ENCODE results near the gene ENTPD8. TPM values are rescaled to one million over a fixed set of nuclear protein-coding genes. Genes with fewer than 3 reads are reported as not detected.

The ENTPD8 gene
- total and polyA plus RNA-seq, 2 of the 13 experiments (the other 11 are each of a cell fraction or from before 2014, with no cell fraction given) = 0.26 to 0.44 TPM

DNA sequence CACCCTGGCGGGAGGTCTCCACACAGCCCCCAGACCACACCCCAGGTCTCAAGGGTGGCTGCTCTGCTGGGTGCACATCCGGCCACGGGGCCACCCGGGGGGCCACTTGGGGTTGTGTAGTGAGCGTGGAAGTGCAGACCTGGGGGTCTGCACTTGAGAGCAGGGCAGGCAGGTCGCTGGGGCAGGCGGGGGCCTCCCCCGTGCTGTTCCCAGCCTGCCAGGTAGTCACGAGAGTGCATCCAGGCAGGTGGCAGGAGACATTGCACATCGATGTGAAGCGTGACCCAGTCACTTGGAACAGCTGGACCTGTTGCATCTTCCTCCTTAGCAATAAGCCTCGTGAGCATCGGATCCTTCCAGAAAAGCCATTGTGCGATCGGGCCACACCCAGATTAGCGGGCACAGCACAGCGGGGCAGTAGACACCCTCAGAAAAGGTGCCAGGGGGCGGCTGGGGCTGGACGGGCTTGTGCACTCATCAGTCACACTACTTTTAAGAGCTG, 4.8 kb upstream of the ENTPD8 start (continued):
- TF ChIP-seq ATRX (CRISPR knock-in tag; IDR thresholded peaks at IDR 0.05; ENCODE audit: borderline replicate concordance) (no peak), MTF1 (CRISPR knock-in tag; IDR thresholded peaks at IDR 0.05) (no peak), KAT8 (CRISPR knock-in tag; IDR thresholded peaks at IDR 0.05) (no peak), RBFOX2 (IDR thresholded peaks at IDR 0.05; ENCODE audit: low read depth, low read length) (no peak), PITX1 (CRISPR knock-in tag; IDR thresholded peaks at IDR 0.05) (no peak), ZNF260 (CRISPR knock-in tag; IDR thresholded peaks at IDR 0.05; ENCODE audit: borderline replicate concordance, low read depth) (no peak), PAX8 (CRISPR knock-in tag; IDR thresholded peaks at IDR 0.05; ENCODE audit: borderline replicate concordance) (no peak), SRSF4 (IDR thresholded peaks at IDR 0.05; ENCODE audit: low read depth, low read length, poor library complexity, severe bottlenecking) (no peak), TOE1 (CRISPR knock-in tag; IDR thresholded peaks at IDR 0.05) (no peak), ZFX (CRISPR knock-in tag; IDR thresholded peaks at IDR 0.05; ENCODE audit: low read depth) (0 out of 2 replicates have a peak, but pooled peaks have one; percentile 9), ZBTB38 (CRISPR knock-in tag; IDR thresholded peaks at IDR 0.05) (peak; percentile 80), NFRKB (IDR thresholded peaks at IDR 0.05) (no peak), MYC (CRISPR knock-in tag; IDR thresholded peaks at IDR 0.05; ENCODE audit: borderline replicate concordance) (no peak), YY1 (IDR thresholded peaks at IDR 0.05; ENCODE audit: insufficient read depth, insufficient replicate concordance, low read depth, low read length) (peak; percentile 3), ZNF292 (CRISPR knock-in tag; IDR thresholded peaks at IDR 0.05; ENCODE audit: borderline replicate concordance, low read depth) (no peak), TRIM24 (CRISPR knock-in tag; IDR thresholded peaks at IDR 0.05) (no peak), ZNF878 (CRISPR knock-in tag; IDR thresholded peaks at IDR 0.05) (no peak), ZSCAN20 (CRISPR knock-in tag; IDR thresholded peaks at IDR 0.05; ENCODE audit: borderline replicate concordance) (no peak), ZKSCAN8 (CRISPR knock-in tag; IDR thresholded peaks at IDR 0.05; ENCODE audit: borderline replicate concordance) (no peak)
- TF ChIP-seq, protein P1, sequence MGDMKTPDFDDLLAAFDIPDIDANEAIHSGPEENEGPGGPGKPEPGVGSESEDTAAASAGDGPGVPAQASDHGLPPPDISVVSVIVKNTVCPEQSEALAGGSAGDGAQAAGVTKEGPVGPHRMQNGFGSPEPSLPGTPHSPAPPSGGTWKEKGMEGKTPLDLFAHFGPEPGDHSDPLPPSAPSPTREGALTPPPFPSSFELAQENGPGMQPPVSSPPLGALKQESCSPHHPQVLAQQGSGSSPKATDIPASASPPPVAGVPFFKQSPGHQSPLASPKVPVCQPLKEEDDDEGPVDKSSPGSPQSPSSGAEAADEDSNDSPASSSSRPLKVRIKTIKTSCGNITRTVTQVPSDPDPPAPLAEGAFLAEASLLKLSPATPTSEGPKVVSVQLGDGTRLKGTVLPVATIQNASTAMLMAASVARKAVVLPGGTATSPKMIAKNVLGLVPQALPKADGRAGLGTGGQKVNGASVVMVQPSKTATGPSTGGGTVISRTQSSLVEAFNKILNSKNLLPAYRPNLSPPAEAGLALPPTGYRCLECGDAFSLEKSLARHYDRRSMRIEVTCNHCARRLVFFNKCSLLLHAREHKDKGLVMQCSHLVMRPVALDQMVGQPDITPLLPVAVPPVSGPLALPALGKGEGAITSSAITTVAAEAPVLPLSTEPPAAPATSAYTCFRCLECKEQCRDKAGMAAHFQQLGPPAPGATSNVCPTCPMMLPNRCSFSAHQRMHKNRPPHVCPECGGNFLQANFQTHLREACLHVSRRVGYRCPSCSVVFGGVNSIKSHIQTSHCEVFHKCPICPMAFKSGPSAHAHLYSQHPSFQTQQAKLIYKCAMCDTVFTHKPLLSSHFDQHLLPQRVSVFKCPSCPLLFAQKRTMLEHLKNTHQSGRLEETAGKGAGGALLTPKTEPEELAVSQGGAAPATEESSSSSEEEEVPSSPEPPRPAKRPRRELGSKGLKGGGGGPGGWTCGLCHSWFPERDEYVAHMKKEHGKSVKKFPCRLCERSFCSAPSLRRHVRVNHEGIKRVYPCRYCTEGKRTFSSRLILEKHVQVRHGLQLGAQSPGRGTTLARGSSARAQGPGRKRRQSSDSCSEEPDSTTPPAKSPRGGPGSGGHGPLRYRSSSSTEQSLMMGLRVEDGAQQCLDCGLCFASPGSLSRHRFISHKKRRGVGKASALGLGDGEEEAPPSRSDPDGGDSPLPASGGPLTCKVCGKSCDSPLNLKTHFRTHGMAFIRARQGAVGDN (CRISPR knock-in tag; IDR thresholded peaks at IDR 0.05) = peak; percentile 2
- TF ChIP-seq, protein P2, sequence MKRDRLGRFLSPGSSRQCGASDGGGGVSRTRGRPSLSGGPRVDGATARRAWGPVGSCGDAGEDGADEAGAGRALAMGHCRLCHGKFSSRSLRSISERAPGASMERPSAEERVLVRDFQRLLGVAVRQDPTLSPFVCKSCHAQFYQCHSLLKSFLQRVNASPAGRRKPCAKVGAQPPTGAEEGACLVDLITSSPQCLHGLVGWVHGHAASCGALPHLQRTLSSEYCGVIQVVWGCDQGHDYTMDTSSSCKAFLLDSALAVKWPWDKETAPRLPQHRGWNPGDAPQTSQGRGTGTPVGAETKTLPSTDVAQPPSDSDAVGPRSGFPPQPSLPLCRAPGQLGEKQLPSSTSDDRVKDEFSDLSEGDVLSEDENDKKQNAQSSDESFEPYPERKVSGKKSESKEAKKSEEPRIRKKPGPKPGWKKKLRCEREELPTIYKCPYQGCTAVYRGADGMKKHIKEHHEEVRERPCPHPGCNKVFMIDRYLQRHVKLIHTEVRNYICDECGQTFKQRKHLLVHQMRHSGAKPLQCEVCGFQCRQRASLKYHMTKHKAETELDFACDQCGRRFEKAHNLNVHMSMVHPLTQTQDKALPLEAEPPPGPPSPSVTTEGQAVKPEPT (CRISPR knock-in tag; IDR thresholded peaks at IDR 0.05; ENCODE audit: low read depth) = no peak
- TF ChIP-seq, protein P3, sequence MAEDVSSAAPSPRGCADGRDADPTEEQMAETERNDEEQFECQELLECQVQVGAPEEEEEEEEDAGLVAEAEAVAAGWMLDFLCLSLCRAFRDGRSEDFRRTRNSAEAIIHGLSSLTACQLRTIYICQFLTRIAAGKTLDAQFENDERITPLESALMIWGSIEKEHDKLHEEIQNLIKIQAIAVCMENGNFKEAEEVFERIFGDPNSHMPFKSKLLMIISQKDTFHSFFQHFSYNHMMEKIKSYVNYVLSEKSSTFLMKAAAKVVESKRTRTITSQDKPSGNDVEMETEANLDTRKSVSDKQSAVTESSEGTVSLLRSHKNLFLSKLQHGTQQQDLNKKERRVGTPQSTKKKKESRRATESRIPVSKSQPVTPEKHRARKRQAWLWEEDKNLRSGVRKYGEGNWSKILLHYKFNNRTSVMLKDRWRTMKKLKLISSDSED (CRISPR knock-in tag; IDR thresholded peaks at IDR 0.05) = no peak
- TF ChIP-seq, protein P4, sequence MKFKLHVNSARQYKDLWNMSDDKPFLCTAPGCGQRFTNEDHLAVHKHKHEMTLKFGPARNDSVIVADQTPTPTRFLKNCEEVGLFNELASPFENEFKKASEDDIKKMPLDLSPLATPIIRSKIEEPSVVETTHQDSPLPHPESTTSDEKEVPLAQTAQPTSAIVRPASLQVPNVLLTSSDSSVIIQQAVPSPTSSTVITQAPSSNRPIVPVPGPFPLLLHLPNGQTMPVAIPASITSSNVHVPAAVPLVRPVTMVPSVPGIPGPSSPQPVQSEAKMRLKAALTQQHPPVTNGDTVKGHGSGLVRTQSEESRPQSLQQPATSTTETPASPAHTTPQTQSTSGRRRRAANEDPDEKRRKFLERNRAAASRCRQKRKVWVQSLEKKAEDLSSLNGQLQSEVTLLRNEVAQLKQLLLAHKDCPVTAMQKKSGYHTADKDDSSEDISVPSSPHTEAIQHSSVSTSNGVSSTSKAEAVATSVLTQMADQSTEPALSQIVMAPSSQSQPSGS (CRISPR knock-in tag; IDR thresholded peaks at IDR 0.05) = no peak
